Measurements from ENCODE around the gene SSH2. TPM values are rescaled to one million over a fixed set of nuclear protein-coding genes. Genes with fewer than 3 reads are reported as not detected.
"Not testable (repeated sequence)": the region's sequence is repeated elsewhere in the genome, so short reads cannot be mapped to it uniquely, and the experiment has no call there.

SSH2 gene
- total and polyA plus RNA-seq, 8 donors: 8.4 to 19.1 (median 10.3) TPM

DNA sequence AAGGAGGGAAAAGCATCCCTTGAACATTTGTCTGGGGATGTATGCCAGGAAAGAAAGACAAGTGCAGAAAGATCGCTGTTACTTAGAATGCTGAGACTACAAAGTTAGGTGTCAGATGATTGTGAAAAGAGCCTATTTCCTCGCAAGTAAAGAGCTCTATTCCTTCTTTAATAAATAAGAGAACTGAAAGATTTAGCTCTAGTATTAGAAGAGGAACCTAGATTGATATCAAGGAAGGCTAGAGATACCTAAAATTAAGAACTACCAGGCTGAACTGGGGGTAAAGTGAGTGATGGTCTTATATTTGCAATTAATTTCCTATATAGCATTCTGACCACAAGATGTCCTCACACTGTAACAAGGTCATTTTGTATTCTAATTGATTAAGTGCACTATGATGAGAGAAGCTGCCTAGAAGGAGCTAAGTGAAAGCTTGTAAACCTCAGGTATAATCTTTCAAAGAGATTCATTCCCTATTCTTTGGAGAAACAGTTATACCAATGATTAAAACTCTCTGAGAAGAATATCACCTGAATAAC lies 62.3 kb downstream of the SSH2 start:
- intact Hi-C loops (cut with DNase I): no loop called here
- FAIRE-seq: no peak
- Histone ChIP-seq H3K27ac (no peak overlapping the region), H3K4me3 (no peak overlapping the region), H3K4me1 (peaks cover 0 to 8% (median 8%) of the 10 kb centered on the region in 3 donors), H3K36me3 (no peaks in the 10 kb centered on the region), H3K27me3 (no peaks in the 10 kb centered on the region), H3K9me3 (no peaks in the 10 kb centered on the region)
- peak in 3 of 4 donors; percentile 59 to 64 (median 59) for ATAC-seq
- 74 to 89% methylated on average over 2 of the region's 2 CpGs for WGBS, 2 donors
- no peak for DNase-seq
- no peak for TF ChIP-seq CTCF (IDR thresholded peaks at IDR 0.05)

- TF ChIP-seq CTCF (IDR thresholded peaks at IDR 0.05): no peak
- Histone ChIP-seq H3K4me1 (peaks cover 0 to 7% (median 6%) of the 10 kb centered on the region in 3 donors), H3K36me3 (no peaks in the 10 kb centered on the region), H3K4me3 (no peak overlapping the region), H3K27me3 (no peaks in the 10 kb centered on the region), H3K27ac (no peak overlapping the region), H3K9me3 (no peaks in the 10 kb centered on the region)
- no peak for ATAC-seq
- intact Hi-C loops (cut with DNase I): no loop called here
- no peak for DNase-seq
- no peak for FAIRE-seq
- WGBS, 2 donors: 86 to 95% methylated on average over 5 of the region's 5 CpGs
Measured at GRCh38 chr17:29866746-29867404, 63.2 kb downstream of the SSH2 start.

DNA sequence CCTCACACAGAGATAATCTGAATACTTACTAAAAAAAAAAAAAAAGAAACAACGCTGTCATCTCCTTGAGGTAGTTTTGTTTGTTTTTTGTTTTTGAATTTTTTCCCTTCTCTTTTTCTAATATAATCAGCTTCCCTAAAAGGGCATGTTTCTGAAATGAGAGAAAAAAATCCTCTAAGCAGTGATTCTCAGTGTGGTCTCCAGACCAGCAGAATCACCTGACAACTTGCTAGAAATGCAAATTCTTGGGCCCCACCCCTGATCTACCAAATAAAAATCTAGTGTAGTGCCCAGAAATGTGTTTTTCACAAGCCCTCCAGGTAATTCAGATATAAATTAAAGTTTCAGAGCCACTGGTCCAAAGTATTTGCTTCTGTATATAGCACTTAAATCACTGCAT lies 65.4 kb downstream of the SSH2 start:
- no peak for TF ChIP-seq CTCF (IDR thresholded peaks at IDR 0.05)
- Histone ChIP-seq H3K27ac (no peak overlapping the region), H3K9me3 (no peaks in the 10 kb centered on the region), H3K4me1 (no peaks in the 10 kb centered on the region), H3K36me3 (no peaks in the 10 kb centered on the region), H3K4me3 (no peak overlapping the region), H3K27me3 (no peaks in the 10 kb centered on the region)
- intact Hi-C loops (cut with DNase I): no loop called here
- WGBS, 2 donors: 96 to 100% methylated on average over 1 of the region's 1 CpG
- ATAC-seq: no peak
- no peak for FAIRE-seq
- no peak for DNase-seq

GRCh38 chr17:29864123-29864522 lies 65.9 kb downstream of the SSH2 start:
- H3K27ac ChIP-seq; intact Hi-C loops (cut with DNase I); H3K4me1 ChIP-seq; H3K9me3 ChIP-seq; FAIRE-seq; H3K36me3 ChIP-seq; H3K27me3 ChIP-seq; H3K4me3 ChIP-seq; ATAC-seq; DNase-seq: not testable (repeated sequence)
- 96 to 97% methylated on average over 4 of the region's 4 CpGs for WGBS, 2 donors

DNA sequence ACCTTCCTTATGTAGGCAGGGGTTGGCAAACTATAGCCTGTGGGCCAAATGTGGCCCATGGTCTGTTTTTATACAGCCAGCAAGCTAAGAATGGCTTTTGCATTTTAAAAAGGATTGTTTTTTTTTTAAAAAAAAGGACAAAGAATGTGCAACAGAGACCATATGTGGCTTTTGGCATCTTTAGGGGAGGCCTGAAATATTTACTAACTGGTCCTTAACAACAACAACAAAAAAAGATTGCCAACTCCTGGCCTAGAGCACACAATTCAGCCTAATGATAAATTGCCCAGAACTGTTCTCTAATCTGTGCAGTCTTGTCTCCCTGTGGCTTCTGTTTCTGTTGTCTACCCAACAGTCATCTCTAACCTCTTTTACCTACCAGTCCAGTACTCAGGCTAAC lies 67.1 kb downstream of the SSH2 start:
- FAIRE-seq: no peak
- H3K9me3 ChIP-seq: no peaks in the 10 kb centered on the region
- no peak for TF ChIP-seq CTCF (IDR thresholded peaks at IDR 0.05)
- no peak overlapping the region for H3K4me3 ChIP-seq
- no peaks in the 10 kb centered on the region for H3K4me1 ChIP-seq
- no peak overlapping the region for H3K27ac ChIP-seq
- no peaks in the 10 kb centered on the region for H3K27me3 ChIP-seq
- intact Hi-C loops (cut with DNase I): no loop called here
- DNase-seq: no peak
- no peak for ATAC-seq
- no peaks in the 10 kb centered on the region for H3K36me3 ChIP-seq

All from pancreas (tissue), 10 donors.